Panc1 (cell line): Measurements from ENCODE around the gene ZDHHC14. TPM values are rescaled to one million over a fixed set of nuclear protein-coding genes. Genes with fewer than 3 reads are reported as not detected.

Source experiments
- ATAC-seq: fragments of 200-7000 bp; cut with Tn5 transposase; 2 replicates; pipeline ENCODE4 v1.9.1; 2020; ENCODE audit warnings: mild to moderate bottlenecking, moderate library complexity
- BruUV-seq: library from RNA; stranded (reverse); fragments of 400-500 nt; replicated peaks from 2 replicates; lab custom pipeline; 2021; lab: Mats Ljungman, UMichigan
- CTCF ChIA-PET: fragments of 300-600 bp; sonication (Branson Sonifier 250); formaldehyde crosslinking; loops from one replicate; lab custom pipeline; 2022; ENCODE audit warnings: antibody characterized with exemption; lab: Charles Lee
- POLR2A ChIA-PET: fragments of 300-600 bp; sonication (Branson Sonifier 250); formaldehyde crosslinking; loops from one replicate; lab custom pipeline; 2022; ENCODE audit warnings: antibody characterized with exemption; lab: Charles Lee
- DNase-seq: peaks from one replicate; pipeline ENCODE4 v3.0.0-alpha.2; 2010; ENCODE audit warnings: low read depth, low spot score
- H3K27ac ChIP-seq: 2 replicates; pipeline ENCODE4 v1.5.1; 2011; ENCODE audit warnings: mild to moderate bottlenecking, low read length, inconsistent platforms
- H3K27me3 ChIP-seq: fragments of 200-500 bp; sonication (Bioruptor generic); 2 replicates; pipeline ENCODE4 v1.6.0; 2014; ENCODE audit warnings: low read length, inconsistent platforms; ENCODE audit not compliant: control insufficient read depth, insufficient read depth
- H3K36me3 ChIP-seq: fragments of 200-500 bp; sonication (Bioruptor generic); 2 replicates; pipeline ENCODE4 v1.5.1; 2014; ENCODE audit warnings: inconsistent platforms, mild to moderate bottlenecking, low read length, moderate library complexity; ENCODE audit not compliant: control insufficient read depth, insufficient read depth
- H3K4me1 ChIP-seq: 2 replicates; pipeline ENCODE4 v1.5.1; 2011; ENCODE audit warnings: inconsistent platforms, mild to moderate bottlenecking, low read length, moderate library complexity; ENCODE audit not compliant: control insufficient read depth, insufficient read depth
- H3K4me3 ChIP-seq, 2 experiments: 2 replicates each; pipeline ENCODE4 v1.5.1; 2011 to 2012; ENCODE audit warnings: low read depth in 2 of 2, low read length in 2 of 2, mild to moderate bottlenecking in 2 of 2, inconsistent platforms in 1 of 2, moderate library complexity in 1 of 2
- H3K9me3 ChIP-seq: fragments of 200-500 bp; sonication (Bioruptor generic); 2 replicates; pipeline ENCODE4 v1.5.1; 2014; ENCODE audit warnings: low read depth, mild to moderate bottlenecking, inconsistent platforms, low read length, moderate library complexity; ENCODE audit not compliant: control insufficient read depth, insufficient read depth
- POLR2AphosphoS5 ChIP-seq: IDR thresholded peaks from 2 replicates; pipeline ENCODE4 v1.6.1; 2012; ENCODE audit warnings: mild to moderate bottlenecking, low read depth, low read length, moderate library complexity
- SIN3A ChIP-seq: IDR thresholded peaks from 2 replicates; pipeline ENCODE4 v1.6.1; 2012; ENCODE audit warnings: low read depth, mild to moderate bottlenecking, low read length, moderate library complexity, borderline replicate concordance; ENCODE audit not compliant: insufficient read depth
- TCF7L2 ChIP-seq: IDR thresholded peaks from 2 replicates; pipeline ENCODE4 v1.6.1; 2011; ENCODE audit warnings: mild to moderate bottlenecking, low read depth, low read length, inconsistent platforms
- in situ Hi-C: cut with HindIII; loops from 2 replicates; pipeline ENCODE4 v1.10.0; 2016; ENCODE audit warnings: low sequenced_read_pairs, low pct_unique_long_range_greater_than_20kb
- intact Hi-C: fragments of 100-400 bp; cut with micrococcal nuclease; formaldehyde crosslinking; loops from one replicate; pipeline ENCODE4 v1.10.0; 2022; ENCODE audit not compliant: unreplicated experiment
- total RNA-seq: library from RNA; stranded (reverse); gene quantifications from one replicate; pipeline ENCODE4 v1.2.1, GENCODE V29; 2021; ENCODE audit not compliant: unreplicated experiment
- TF ChIP-seq, protein P1 (sequence below): fragments of 450-650 bp; IDR thresholded peaks from 2 replicates; pipeline ENCODE4 v1.5.1; 2017; ENCODE audit warnings: mild to moderate bottlenecking
- TF ChIP-seq, protein P2 (sequence below), 2 experiments: IDR thresholded peaks; 2 replicates each; pipeline ENCODE4 v1.6.1; 2011 to 2012; ENCODE audit warnings: low read depth in 2 of 2, control low read depth in 1 of 2, low read length in 1 of 2, mild to moderate bottlenecking in 1 of 2, moderate library complexity in 1 of 2; ENCODE audit not compliant: insufficient read depth in 1 of 2

Gene ZDHHC14
- total RNA-seq, 1 experiment from 2014 or later: 19.9 TPM

- intact Hi-C loops (no loop called here), in situ Hi-C loops (no loop called here)
- ATAC-seq (no peak), DNase-seq (no peak)
- H3K9me3 ChIP-seq: no peaks in the 10 kb centered on the region
- CTCF ChIA-PET: no interaction called here
- H3K36me3 ChIP-seq: no peaks in the 10 kb centered on the region
- H3K27me3 ChIP-seq: no peaks in the 10 kb centered on the region
- no peak overlapping the region for H3K27ac ChIP-seq
- POLR2A ChIA-PET: interaction anchor here (0.6 kb wide), 1 partner anchor 9 kb away, joined by 4 read pairs; no protein-coding TSS in a partner anchor
- H3K4me3 ChIP-seq: no peak overlapping the region
- no peak for TF ChIP-seq TCF7L2
- no peak for TF ChIP-seq POLR2AphosphoS5
- no peak for TF ChIP-seq SIN3A
- TF ChIP-seq, protein P1, sequence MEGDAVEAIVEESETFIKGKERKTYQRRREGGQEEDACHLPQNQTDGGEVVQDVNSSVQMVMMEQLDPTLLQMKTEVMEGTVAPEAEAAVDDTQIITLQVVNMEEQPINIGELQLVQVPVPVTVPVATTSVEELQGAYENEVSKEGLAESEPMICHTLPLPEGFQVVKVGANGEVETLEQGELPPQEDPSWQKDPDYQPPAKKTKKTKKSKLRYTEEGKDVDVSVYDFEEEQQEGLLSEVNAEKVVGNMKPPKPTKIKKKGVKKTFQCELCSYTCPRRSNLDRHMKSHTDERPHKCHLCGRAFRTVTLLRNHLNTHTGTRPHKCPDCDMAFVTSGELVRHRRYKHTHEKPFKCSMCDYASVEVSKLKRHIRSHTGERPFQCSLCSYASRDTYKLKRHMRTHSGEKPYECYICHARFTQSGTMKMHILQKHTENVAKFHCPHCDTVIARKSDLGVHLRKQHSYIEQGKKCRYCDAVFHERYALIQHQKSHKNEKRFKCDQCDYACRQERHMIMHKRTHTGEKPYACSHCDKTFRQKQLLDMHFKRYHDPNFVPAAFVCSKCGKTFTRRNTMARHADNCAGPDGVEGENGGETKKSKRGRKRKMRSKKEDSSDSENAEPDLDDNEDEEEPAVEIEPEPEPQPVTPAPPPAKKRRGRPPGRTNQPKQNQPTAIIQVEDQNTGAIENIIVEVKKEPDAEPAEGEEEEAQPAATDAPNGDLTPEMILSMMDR: no peak
- TF ChIP-seq, protein P2, sequence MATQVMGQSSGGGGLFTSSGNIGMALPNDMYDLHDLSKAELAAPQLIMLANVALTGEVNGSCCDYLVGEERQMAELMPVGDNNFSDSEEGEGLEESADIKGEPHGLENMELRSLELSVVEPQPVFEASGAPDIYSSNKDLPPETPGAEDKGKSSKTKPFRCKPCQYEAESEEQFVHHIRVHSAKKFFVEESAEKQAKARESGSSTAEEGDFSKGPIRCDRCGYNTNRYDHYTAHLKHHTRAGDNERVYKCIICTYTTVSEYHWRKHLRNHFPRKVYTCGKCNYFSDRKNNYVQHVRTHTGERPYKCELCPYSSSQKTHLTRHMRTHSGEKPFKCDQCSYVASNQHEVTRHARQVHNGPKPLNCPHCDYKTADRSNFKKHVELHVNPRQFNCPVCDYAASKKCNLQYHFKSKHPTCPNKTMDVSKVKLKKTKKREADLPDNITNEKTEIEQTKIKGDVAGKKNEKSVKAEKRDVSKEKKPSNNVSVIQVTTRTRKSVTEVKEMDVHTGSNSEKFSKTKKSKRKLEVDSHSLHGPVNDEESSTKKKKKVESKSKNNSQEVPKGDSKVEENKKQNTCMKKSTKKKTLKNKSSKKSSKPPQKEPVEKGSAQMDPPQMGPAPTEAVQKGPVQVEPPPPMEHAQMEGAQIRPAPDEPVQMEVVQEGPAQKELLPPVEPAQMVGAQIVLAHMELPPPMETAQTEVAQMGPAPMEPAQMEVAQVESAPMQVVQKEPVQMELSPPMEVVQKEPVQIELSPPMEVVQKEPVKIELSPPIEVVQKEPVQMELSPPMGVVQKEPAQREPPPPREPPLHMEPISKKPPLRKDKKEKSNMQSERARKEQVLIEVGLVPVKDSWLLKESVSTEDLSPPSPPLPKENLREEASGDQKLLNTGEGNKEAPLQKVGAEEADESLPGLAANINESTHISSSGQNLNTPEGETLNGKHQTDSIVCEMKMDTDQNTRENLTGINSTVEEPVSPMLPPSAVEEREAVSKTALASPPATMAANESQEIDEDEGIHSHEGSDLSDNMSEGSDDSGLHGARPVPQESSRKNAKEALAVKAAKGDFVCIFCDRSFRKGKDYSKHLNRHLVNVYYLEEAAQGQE (IDR thresholded peaks at IDR 0.05; ENCODE audit: insufficient read depth in 1 of 2, low read depth in 2 of 2, low read length in 1 of 2): no peak
- no peaks in the 10 kb centered on the region for H3K4me1 ChIP-seq
- BruUV-seq: no TSS peak
Measured at GRCh38 chr6:157645201-157645795, 264.3 kb downstream of the ZDHHC14 start.

DNA sequence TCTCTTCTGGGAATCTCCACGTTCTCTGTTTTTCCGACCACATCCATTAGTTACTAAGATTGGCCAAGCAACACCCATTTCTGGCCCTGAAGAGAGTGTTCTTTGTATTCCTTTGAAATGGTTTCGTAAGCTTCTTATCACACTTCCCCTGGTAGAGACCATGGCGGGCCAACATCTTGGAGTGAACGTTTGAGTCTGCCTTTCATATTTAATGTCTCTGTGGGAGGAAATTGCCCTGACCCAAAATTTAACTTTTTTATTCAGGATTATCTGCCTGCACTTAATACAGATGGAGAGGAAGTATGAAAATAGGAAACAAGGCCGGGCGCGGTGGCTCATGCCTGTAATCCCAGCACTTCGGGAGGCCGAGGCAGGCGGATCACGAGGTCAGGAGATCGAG lies 265.0 kb downstream of the ZDHHC14 start:
- H3K4me3 ChIP-seq: no peak overlapping the region
- DNase-seq (no peak), ATAC-seq (no peak)
- no peaks in the 10 kb centered on the region for H3K9me3 ChIP-seq
- H3K36me3 ChIP-seq: no peaks in the 10 kb centered on the region
- no peak overlapping the region for H3K27ac ChIP-seq
- in situ Hi-C loops (no loop called here), intact Hi-C loops (no loop called here)
- TF ChIP-seq SIN3A: no peak
- TF ChIP-seq, protein P2 (IDR thresholded peaks at IDR 0.05; ENCODE audit: insufficient read depth in 1 of 2, low read depth in 2 of 2, low read length in 1 of 2): no peak
- TF ChIP-seq, protein P1: no peak
- no peak for TF ChIP-seq TCF7L2
- TF ChIP-seq POLR2AphosphoS5: no peak
- no peaks in the 10 kb centered on the region for H3K27me3 ChIP-seq
- ChIA-PET POLR2A (no interaction called here), CTCF (no interaction called here)
- no TSS peak for BruUV-seq
- no peaks in the 10 kb centered on the region for H3K4me1 ChIP-seq
